ELF-1 (cell line): ENCODE results near the gene AP2A2.
"Not testable (repeated sequence)": the region's sequence is repeated elsewhere in the genome, so short reads cannot be mapped to it uniquely, and the experiment has no call there.

ENCODE experiments used
- DNase-seq: peaks from one replicate; pipeline ENCODE4 v3.0.0-alpha.2; 2016; ENCODE audit warnings: low read depth, low spot score

AP2A2 gene

DNA sequence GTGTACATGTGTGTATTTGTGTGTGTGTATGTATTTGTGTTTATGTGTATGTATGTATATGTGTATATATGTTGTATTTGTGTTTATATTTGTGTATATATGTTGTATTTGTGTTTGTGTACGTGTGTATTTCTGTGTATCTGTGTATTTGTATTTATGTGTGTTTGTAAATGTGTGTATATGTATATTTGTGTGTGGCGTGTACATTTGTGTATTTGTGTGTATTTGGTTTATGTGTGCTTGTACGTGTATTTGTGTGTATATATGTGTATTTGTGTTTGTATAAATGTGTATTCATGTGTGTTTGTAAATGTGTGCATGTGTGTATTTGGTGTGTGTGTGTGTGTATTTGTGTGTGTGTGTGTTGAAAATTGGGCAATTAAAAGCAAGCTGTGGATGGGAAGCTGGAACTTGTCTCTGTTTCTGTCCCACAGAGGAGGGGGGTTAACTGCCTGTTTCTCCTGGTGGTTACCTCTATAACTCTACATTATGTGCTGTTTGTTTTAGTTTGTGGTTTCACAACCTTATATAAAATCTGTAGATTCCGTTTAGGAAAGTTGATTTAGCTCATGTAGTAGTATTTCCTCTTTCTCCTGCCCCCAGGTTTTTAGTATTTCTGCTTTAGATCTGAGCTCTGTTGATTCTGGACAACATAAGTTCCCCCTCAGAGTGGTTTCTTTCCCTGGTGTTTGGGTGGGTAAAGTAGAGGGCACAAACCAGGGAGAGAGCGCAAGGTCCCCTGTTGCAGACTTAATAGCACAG, 28.9 kb downstream of the AP2A2 start:
- no peak for DNase-seq

DNA sequence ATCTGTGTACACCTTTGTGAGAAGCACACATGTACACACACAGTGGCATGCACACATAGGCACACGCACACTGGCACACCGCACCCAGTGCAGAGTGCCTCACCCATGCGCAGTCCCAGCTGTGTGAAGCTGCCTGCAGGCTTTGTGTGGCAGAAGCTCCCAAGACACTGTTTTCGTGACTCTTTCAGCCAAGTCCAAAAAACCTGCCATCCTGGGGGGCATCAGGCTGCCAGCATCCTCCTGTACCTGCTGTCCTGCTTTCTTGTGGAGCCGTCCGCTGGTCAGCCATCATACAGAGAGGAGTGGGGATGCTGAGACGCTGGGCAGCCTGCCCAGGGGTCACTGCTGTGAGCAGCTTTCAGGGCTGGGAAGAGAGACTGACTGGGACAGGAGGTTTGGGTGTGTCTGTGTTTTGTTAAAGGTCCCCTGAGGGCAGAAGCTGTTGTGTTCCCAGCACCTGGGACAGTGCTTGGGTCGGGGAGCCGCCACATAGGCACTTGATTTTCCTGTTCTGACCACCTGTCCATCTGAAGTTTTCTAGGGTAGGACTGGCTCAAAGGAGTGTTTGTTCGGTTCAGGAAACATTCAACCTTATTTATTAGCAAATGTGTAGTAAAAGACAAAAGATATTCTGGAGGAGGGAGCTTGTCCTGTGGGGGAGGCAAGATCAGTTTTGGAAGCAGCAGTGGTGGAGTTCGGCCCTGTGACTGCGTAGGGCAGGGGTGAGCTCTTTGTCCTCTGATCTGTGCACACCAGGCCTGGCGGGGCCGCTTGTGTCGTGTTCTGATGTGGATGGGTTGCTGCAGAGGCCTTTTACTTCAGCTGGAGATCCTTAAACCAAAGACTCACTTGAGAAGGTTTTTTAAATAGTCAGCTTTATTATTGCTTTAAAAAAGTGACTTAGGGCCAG, 29.7 kb downstream of the AP2A2 start:
- DNase-seq: peak; percentile 94

- peak; percentile 68 for DNase-seq
These were observed 31.7 kb downstream of the AP2A2 start for GRCh38 chr11:957212-957920.

DNA sequence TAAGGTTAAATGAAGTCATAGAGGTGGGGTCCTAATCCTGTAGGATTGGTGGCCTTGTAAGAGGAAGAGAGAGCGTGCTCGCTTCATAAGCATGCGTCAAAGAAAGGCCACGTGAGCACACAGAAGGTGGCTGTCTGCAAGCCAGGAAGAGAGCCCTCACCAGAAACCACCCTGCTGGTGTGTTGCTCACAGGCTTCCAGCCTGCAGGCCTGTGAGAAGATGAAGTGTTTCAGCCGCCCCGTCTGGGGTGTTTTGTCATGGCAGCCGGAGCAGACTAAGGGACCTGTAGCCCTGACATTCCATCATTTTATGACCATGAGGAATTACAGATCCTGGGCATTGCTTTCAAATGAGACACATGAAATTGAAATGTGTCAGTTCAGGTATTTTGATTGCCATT, 32.4 kb downstream of the AP2A2 start:
- no peak for DNase-seq

- no peak for DNase-seq
These were observed 33.4 kb downstream of the AP2A2 start for GRCh38 chr11:959027-959426.

DNA sequence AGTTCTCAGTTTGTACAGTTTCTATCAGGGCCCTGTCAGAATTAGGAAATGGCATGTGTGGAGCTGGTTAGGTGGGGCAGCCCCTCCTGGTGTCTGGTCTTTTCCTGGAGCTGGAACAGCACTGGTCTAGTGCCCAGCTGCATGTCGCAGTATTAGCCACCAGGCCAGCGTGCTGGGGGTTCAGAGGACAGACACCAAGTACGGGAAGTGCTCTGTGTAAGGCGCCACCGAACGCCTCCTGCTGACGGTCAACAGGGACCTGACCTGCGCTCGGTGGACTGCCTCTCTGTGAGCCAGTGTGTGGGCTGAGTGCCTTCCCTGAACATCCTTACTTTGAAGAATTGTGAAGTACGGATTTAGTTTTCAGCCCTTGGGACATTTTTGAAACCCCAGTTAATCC, 33.9 kb downstream of the AP2A2 start:
- no peak for DNase-seq

DNA sequence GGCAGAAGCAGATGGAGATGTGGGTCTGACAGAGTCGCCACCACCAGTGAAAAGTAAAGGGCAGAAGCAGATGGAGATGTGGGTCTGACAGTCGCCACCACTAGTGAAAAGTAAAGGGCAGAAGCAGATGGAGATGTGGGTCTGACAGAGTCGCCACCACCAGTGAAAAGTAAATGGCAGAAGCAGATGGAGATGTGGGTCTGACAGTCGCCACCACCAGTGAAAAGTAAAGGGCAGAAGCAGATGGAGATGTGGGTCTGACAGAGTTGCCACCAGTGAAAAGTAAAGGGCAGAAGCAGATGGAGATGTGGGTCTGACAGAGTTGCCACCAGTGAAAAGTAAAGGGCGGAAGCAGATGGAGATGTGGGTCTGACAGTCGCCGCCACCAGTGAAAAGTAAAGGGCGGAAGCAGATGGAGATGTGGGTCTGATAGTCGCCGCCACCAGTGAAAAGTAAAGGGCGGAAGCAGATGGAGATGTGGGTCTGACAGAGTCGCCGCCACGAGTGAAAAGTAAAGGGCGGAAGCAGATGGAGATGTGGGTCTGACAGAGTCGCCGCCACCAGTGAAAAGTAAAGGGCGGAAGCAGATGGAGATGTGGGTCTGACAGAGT, 35.7 kb downstream of the AP2A2 start:
- DNase-seq: not testable (repeated sequence)

DNA sequence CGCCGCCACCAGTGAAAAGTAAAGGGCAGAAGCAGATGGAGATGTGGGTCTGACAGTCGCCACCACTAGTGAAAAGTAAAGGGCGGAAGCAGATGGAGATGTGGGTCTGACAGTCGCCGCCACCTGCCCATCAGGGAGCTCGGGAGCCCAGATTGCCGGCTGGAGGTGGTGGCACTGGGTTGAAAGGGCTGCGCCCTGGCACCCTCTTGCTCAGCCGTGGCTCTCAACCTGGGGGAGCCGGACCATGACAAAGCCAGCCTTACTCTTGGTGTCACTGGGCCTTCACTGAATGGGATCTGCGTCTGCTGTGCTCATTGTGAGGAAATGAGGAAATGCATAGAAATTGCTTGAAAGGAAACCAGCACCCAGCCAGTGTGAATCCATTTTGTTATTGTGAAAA, 36.3 kb downstream of the AP2A2 start:
- DNase-seq: no peak

DNA sequence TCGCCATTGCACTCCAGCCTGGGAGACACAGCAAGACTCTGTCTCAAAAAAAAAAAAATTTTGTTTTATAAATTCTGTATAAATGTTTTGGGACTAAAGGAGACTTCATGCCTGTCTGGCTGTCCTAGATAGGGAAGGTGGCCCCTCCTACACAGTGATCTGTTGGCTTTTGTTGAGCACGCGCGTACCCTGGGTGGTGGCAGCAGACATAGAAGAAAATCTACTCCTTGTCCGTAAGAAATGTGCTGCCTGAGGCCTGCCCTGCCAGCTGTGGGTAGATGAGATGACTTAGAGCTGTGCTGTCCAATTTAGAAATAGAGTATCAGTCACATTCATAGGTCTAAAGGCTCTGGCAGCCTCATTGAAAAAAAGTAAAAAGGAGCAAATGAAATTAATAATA, 37.0 kb downstream of the AP2A2 start:
- DNase-seq: no peak

DNA sequence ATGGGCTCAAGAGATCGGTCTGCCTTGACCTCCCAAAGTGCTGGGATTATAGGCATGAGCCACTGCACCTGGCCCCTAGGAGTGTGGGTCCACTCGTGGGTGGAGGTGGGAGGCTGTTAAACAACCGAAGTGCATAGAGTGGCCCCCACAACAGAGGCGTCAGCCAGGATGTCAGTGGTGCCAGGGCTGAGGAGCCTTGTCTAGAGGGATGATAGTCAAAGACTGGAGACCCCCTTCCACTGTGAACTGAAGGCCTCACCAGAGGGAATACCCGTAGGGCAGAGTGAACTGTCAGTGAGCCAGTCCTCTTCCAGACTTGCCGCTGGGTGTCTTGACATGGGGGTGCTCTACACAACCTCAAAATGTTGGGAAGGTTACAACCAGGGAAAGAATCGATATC, 38.2 kb downstream of the AP2A2 start:
- DNase-seq: no peak

GRCh38 chr11:965206-965775, 39.6 kb downstream of the AP2A2 start:
- no peak for DNase-seq

GRCh38 chr11:967995-968751, 42.5 kb downstream of the AP2A2 start:
- DNase-seq: no peak

DNA sequence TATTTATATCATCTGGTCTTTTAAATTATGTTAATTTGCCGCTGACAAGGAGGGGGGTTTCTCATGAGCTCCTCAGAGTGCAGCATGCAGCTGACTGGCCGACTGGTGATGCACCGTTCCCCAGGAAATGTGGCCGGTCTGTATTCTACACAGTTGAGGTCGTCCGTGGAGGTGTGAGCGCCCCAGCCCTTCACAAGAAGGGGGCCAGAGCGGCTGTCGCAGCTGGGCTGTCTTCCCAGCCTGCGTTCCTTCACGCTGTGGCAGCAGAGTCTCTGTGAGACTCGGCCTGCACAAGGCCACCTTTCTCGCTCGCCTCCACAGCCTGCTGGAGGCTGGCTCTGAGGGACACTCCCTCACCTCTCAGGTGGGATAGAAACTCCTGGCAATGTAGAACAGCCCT, 43.2 kb downstream of the AP2A2 start:
- DNase-seq: no peak

DNA sequence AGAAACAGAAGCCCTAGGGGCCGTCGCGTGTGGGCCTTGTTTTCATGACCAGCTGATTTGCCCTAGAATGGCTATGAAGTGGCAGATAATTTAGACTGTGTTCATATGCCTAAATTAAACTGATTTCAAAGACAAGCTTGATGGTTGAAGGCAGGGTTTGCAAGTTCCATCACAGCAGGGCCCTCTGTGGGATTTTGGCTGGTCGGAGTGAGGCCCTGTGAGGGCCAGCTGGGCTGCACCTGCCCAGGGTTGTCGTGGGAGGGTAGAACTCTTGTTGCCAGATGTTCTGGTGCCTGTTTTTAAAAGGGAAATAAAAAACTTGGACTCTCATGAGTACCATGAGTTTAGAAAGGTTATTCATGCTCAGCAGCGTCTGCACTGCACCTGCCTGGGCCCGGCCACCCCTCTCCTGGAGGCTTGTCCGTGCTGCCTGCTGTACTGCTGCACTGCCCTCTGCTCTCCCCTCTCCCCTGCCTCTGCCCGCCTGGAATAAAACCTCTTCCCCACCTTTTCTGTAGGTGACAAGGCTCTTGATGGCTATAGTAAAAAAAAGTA, 44.1 kb downstream of the AP2A2 start:
- no peak for DNase-seq

GRCh38 chr11:970319-970871, 44.7 kb downstream of the AP2A2 start:
- DNase-seq: no peak

- no peak for DNase-seq
These were observed 45.5 kb downstream of the AP2A2 start for GRCh38 chr11:971092-971690.

DNA sequence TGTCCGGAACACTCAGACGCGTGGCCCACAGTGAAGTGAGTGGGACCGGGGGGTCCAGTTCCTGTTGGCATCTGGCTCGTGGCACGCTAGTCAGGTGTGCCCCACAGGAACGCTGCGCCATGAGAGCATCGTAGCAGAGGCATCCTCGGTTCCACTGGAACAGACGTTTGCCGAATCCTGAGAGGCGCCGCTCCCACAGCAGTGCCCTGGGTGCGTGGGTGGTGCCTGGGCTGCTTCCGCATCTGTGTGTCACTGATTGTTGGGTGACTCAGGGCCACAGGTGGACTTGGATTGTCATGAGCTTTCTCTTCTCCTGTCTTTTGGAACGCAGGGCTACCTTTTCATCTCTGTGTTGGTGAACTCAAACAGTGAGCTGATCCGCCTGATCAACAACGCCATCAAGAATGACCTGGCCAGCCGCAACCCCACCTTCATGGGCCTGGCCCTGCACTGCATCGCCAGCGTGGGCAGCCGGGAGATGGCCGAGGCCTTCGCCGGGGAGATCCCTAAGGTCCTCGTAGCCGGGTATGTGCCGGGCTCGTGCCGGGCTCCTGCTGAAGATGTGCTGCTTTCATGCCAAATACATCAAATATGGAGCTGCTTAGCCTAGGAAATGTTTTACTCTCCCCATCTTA, 46.2 kb downstream of the AP2A2 start:
- DNase-seq: no peak

DNA sequence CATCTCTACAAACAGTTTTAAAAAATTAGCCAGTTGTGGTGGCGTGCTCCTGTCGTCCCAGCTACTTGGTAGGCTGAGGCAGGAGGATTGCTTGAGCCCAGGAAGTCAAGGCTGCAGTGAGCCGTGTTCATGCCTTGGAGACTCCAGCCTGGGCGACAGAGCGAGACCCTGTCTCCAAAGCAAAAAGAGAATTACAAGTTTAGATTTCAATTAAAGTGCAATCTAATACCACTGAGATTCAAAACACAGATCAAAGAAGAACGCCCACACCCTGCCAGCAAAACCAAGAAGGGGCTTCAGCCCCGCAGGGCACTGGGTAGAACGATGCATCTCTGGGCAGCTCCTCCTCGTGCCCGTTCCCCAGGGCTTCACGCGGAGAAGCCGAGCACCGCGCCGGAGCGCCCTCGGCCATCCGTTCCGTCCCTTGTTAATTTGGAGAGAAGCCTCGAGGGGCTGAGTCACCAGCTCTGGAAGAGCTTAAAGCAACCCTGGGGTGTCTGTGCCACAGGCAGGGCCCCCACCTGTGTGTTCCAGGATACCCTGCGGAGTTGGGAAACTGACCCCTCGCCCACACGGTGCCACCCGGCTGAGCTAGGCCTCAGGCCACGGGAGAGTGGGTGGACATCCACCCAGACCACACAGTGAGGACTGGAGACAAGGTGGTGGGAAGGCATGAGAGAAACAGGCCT, 47.0 kb downstream of the AP2A2 start:
- no peak for DNase-seq

GRCh38 chr11:973237-973636, 47.6 kb downstream of the AP2A2 start:
- DNase-seq: no peak
